GM19397 (cell line): ENCODE results near the gene MAML2.

Experiments
- ATAC-seq: cut with Tn5 transposase; IDR thresholded peaks from one replicate; pipeline ENCODE4 v1.9.1; 2021; ENCODE audit warnings: mild to moderate bottlenecking, moderate library complexity; ENCODE audit not compliant: unreplicated experiment

MAML2 gene

DNA sequence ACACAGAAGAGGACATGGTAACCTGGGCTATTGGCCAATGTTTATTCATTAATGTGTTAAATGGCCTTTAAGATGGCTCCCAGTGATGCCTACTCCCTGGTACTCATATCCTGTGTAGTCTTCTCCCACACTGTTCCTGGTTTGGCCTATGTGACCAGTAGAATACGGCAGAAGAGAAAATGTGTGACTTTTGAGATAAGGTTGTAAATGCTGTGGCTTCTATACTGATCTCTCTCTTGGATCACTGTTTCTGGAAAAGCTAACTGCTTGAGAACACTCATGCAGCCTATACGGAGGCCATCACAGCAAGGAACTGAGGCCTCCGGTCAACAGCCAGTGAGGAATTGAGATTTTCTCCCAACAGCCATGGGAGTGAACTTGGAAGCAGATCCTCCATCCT, 24.1 kb downstream of the MAML2 start:
- ATAC-seq, result no peak

DNA sequence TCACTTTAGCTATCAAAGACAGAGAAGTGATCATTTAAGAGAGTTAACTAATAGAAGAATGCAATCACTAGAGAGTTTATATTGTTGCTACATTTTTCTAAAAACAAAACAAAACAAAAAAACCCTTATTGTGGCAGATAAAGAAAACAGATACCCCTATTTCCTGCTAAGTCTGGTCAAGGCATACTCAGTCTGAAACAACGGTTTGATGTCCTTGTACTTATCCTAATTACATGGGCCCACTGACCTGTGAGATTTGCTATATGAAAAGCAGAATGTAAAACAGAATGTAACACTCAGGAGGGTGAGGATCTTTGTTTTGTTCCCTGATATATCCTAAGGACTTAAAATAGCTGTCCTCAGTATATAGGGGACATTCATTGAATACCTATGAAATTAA, 24.6 kb downstream of the MAML2 start:
- no peak for ATAC-seq

DNA sequence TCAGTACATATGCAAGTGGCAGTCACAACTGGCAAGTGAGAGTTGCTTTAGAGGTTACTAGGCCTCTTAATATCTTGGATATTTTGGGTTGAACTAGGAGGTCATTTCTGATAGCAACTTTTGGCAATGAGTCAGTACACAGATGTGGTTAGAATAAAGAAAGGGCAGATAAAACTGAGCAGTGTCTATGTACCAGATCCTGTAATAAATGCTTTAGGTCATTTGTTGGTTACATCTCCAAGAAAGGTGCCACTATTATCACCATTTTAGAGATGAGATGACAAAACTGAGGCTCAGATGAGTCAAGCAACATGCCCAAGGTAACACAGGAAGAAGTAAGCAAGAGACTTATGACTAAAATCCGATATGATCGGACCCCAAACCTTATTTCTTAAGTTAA, 25.0 kb downstream of the MAML2 start:
- no peak for ATAC-seq

DNA sequence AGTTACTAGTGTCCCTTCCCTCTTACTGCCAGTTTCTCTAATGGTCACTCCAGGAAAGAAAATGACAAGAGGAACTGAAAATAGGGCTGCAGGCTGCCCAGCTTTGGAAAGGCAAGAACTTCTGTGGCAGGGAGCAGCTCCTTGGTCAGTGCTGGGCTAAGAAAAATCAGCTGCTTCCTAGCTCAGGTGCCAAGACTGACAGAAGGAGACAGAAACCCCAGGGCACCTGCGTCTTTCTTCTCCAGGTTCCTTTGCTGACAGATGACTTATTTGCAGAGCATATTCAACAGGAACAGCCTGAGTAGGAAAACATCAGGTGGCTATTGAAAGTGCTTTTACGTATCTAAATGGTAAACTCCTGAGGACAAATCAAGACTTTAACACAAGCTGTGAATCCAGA, 25.4 kb downstream of the MAML2 start:
- ATAC-seq, result no peak

DNA sequence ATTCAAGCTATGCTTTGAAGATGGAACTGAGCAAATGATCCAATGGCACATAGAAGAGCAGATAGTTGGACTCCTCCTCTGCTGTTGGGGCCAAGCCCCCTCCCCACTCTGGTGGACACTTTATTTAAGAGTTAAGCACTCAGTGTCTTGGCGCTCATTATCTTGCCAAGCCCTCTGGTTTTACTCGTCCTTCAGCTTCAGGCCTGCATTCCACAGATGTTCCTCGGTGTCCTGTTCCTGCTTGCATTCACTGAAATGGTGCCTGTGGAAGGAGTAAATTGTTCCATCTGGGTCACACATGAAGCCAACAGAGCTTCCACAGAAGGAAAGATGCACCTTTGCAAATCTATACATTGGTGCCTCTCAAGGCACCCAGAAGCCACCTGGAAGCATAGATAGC, 26.1 kb downstream of the MAML2 start:
- ATAC-seq, result no peak

DNA sequence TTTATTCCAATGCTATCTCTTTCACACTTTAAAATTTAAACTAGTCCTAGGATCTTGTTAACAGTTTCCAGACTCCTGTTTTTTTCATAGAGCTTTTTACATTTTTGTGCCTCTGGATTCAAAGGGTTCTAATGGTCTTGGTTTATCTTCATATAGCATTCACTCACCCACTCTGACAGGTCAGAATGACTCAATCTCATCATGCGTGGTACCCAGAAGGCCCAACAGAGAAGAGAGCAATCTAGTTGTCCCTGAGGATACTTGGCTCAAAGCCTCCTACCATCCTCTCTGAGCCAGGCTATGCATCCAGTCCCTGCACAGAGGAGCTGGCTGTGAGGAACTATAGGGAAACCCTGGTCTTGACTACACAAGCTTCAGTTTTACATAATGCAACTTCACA, 27.5 kb downstream of the MAML2 start:
- ATAC-seq, result no peak

DNA sequence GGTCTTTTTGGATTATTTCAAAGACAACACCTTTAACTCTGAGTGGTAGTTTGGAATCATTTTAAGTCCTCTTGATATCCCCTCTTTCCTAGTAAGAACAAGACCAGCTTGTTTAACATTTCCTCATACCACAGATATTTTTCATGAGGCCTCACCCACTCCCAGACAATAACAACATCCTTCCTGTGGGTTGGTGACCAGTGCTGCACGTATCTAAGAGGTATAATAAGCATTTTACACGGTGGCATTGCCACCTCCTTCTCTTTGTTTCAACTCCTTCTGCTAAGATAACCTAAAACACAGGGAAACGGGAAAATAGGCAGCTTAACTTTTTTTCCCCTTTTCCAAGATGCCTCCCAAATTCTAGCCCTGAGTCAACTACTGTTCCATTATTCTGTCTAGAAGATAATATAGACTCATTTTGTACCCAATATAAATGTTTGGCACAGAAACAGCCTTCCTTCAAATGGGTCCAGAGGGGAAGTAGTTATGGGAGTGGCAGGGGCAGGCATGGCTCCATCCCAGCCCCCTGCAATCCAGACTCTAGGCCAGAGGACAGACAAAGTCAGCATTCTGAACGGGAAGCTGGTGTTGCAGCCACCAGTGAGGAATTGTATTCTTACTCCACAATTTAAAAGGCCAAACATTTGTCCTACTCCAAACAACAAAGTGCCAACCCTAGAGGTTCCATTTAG, 28.5 kb downstream of the MAML2 start:
- ATAC-seq, result no peak

DNA sequence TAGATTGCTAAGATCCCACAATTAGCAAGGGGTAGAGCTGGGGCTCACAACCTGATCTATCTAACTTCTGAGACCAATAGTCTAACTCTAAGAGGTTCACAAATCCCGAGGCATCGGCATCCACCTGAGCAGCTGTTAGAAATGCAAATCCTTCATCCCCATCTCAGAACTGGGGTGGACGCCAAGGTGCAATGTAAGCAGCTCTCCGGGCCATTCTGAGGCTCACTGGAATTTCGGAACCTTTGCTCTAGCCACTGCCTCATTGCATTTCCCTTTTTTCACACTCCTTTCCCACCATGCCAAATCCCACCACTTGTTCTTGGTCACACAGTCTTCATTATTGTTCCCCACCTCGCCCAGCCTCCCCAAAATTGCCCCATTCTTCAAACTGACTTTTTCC, 29.8 kb downstream of the MAML2 start:
- no peak for ATAC-seq

DNA sequence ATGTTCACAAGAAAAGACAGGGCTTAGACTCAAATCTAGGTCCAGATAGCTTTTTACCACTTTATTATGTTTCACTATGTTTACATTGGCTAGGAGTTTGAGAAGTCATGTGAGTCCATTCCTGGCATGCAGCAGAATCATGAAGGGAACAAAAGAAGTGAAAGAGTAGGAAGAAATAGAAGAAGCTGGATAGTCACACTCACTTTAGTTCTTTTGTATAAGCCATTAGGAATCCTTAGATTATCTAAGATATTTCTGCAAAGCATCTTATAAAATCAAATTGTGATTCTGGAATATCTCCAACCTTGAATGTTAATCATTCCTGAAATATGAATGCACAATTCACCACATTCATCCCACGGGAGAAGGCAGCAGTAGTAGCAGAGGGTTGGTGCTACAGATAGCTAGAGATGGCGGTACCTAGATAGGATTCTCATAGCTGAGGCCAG, 31.9 kb downstream of the MAML2 start:
- no peak for ATAC-seq

DNA sequence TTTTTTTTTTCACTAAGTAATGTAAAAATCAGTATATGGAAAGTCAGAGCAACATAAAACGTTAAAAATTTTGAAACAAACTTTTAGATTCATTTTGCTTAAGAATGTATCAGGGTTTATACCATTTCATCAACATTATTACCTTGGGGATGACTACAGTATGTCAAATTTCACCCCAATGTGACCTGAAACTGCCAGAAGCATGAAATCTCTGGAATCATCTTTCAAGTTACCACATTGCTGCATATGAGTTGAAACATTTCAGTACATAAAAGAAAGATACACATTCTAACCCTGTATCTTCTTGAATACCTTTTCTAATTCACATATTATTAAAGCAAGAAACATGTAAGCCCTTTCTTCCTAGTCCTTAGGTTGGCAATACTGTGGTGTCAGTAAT, 32.8 kb downstream of the MAML2 start:
- no peak for ATAC-seq

DNA sequence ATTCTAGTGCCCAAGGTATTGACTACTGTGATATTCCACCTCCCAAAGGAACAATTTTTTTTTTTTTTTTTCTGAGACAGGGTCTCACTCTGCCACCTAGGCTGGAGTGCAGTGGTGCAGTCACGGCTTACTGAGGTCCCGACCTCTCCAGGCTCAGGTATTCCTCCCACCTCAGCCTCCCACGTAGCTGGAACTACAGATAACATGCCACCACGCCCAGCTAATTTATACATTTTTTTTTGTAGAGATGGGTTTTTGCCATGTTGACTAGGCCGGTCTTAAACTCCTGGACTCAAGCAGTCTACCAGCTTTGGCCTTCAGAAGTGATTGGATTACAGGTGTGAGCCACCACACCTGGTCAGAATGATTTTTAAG, 33.4 kb downstream of the MAML2 start:
- ATAC-seq, result no peak

DNA sequence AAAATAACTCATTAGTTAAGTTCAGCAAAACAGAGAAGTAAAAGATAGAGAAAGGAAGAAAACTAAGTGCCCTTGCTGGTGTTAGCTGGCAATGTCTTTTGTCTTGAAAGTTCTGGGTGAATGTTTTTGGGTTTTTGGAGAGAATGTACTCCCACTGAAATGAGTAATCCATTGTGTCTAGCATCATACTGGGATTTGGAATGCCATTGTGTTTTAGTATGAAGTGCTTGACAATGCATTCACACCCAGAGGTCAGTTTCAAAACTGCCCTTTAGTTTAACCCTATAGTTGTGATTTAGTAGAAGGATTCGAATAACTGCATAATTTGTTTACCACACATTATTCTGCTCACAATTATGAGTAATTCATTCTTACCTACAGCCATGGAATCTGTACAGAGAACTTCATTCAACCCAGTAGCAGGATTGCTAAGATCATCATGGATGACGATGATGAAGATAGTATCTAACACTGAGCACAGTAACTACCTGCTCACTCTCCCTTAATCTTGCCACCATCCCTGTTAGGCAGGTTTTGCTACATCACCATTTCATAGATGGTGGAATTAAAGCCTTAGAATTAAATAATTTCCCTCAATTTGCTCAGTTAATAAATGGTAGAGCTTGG, 33.9 kb downstream of the MAML2 start:
- no peak for ATAC-seq

DNA sequence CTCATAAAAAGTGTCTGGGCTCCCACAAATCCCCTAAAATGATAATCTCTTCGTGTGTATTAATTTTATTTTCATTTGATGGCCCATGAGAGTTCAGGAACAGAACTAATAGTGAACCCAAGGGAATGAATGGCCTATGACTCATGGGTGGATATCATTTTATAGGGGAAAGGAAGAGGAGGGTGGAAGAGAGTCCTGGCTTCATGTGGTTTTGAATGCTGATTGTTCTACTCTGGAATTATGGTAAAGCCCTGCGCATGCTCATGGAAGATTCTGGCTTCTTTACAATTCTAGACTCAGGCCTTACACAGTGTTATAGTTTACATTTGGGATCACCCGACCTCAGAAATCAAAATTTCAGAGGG, 35.2 kb downstream of the MAML2 start:
- no peak for ATAC-seq

DNA sequence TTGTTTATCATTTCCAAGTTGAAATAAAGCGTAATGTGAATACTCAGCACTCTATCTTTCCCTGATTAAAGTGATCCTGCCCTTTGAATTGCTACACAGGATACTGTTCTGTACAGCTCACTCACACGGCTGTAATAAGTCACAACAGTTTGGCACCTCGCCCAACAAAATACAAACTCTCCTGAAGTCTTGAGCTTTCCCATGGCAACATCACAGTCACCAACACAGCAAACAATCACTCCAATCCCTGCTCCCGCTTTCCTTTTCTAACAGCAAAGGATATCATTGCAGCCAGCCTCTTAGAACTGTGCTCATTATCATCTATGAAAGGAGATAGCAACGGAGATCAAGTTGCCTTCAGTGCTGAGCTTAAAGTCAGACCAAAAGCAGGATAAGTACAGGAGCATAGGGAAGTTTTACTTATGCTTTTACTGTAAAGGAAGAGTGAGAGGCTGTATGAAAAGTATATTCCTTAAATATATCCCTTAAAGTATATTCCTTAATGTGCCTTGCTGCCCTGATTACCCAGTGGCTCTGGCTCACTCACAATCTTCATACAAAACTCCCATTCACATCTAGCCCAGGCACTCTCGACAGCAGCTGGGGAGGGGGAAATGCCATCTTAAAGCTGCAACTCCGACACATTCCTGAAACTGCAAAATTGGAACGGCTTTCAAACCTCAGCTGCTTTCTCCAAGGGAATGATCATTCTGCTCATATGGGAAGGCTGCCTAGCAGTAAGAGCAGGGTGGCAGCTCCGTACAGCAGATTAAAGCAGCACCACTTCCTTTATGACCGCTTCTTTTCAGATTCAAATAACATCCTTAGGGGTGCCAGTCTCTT, 35.8 kb downstream of the MAML2 start:
- ATAC-seq, result no peak

DNA sequence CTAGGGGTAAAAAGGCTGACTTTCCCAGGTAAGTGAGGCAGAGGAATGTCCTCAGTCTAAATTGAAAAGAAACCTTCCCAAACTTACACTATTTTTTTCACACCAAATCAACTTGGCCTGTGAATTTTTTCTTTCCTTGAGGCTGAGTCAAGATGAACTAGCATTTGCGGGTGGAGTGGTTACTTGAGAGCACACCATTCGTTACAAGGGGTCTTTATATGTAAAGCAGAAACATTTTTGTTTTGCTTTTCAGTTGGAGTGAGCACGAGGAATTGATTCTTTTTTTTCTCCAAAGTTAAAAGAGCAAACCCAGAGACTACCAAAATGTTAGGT, 36.4 kb downstream of the MAML2 start:
- ATAC-seq, result no peak

DNA sequence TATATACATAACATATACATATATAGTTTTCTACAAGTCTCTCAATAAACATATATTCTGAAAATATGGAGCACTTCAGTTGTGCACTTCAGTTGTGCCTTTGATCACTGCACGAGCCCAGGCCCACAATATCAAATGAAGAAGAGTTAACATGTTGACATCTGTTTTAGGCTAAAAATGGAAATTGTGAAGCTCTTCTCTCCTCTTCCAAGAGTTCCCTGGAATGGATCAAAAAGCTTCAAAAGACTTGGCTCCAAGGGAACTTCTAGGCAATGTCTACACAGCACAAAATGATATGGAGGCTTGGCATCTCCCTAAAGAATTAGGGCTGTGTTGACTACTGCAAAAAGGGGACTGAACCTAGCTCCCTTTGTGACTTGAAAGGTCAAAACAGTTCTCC, 36.9 kb downstream of the MAML2 start:
- no peak for ATAC-seq

DNA sequence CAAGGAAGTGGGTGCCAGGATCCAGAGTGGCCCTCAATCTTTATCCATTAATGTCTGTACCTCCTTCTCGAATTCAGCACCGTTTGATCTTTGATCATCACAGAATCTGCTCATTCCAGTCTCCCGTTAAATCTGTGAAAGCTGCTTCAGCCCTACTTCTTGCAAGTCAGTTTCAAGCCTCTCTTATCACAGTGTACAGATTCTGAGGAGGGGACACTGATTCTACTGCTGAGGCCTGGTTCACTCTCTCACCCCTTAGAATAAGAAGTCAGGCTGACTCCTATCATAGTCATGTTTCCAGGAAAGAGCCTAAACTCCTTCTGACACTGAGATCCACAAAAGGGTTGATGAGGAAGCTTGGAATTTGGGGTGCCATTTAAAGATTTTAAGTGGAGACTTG, 39.0 kb downstream of the MAML2 start:
- no peak for ATAC-seq

DNA sequence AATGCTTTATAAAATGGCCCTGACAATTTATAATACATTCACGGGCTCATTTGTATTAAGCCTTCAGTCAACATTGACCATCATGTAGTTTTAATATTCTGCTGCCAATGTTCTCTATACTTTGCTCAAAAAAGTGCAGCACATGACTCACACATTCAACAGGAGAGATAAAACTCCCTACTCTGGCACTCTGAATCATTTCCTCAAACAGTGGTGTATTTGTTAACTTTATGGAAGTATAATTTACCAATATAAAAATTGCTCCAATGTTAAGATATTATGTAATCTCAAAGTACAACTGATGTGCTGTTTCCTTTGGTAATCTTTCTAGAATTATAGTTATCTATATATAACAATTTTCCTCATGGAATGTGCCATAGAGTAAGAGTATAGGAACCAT, 39.9 kb downstream of the MAML2 start:
- no peak for ATAC-seq

DNA sequence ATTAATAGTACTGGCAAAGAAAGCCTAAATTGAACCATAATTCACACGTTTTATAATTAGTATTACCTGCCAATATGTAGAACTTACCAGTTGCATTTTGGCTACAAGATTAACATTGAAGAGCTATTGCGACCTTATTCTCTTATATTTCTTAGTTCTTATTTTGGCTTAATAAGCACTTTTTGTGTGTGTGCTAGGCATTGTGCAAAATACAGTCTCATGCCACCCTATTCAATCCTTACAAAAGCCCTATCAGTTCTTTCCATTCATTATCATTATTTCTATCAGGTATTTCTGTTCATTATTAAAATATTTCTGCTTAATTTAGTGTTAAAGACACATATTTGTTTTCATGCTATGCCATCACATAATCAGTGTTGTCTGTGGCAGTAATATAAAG, 41.2 kb downstream of the MAML2 start:
- no peak for ATAC-seq

DNA sequence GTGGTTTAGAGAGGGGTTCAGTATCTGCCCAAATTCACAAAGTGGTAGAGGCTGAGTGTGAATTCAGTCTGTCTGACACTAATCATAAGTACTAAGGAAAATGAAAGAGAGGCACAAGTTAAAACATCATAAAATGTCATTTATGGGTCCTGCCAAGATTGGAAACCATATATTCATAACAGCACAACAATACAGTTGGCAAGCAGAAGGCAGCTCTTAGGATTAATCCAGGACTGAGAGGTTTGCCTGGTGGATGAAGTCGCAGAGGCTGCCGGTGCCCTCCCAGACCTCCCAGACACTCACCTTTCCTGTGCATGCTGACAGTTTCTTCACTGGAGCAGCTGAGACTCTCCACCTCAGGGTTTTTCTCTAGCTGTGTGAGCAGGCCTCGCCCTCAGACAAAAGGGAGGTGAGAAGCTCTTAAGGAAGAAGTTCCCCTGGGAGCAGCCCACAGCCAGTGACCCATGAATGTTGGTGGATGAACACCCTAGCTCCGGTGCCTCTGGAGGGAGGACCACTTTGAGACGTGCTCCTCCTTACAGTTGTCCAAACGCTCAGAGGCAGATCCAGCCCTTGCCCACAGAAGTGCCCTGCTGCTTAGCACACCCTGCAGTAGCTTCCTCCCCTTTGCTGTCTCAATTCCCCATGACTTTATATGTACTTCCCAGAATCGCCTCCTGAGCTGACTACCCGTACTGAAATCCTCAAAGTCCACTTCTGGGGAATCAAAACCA, 43.7 kb downstream of the MAML2 start:
- ATAC-seq, result no peak

DNA sequence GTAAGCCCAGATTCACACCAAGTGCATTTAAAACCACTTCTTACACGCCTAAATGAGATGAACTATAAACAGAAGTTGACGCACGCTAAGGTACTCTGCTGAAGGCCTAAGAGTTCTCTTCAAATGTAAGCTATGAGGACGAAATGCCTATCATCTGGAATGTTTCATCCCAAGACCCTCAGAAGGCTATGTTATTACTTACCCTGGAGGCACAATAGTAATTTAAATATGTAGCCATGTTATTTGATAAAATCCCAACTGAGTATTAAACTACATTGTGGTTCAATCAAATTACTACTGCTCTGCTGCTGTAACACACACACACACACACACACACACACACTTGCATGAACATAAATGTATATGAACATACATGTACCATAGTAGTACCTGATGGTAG, 47.6 kb downstream of the MAML2 start:
- no peak for ATAC-seq

DNA sequence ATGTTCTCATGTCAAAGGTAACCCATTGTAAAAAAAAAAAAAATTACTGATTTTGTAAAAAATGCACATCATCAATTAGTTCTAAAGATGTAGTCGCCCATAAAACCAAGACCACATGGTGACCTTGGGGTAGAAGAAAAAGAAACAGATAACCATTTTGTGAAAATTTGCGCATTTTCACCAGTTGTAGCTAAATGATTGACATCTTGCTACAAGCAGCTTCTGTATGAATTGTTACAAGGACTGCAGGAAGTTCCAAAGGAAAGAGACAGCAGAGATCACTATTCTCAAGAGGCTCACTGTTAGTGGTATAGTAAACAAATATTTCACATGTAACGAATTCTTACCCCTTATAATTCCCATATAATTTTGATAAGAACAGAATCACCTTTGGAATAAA, 48.7 kb downstream of the MAML2 start:
- no peak for ATAC-seq
